Common myeloid progenitor, CD34-positive (primary cell): ENCODE results near the gene IP6K3.

Experiments
- CTCF ChIA-PET: fragments of 350-600 bp; sonication (Branson Sonifier 250); formaldehyde crosslinking; loops from one replicate; lab custom pipeline; 2021; ENCODE audit warnings: antibody characterized with exemption; lab: Charles Lee
- POLR2A ChIA-PET: fragments of 350-600 bp; sonication (Branson Sonifier 250); formaldehyde crosslinking; loops from one replicate; lab custom pipeline; 2021; ENCODE audit warnings: antibody characterized with exemption; lab: Charles Lee
- DNase-seq, 3 donors: peaks; one replicate each; pipeline versions ENCODE4 v3.0.0 to v3.0.0-alpha.2; 2013
- H3K27ac ChIP-seq, 2 experiments: 1 replicate in 1 of 2; 2 replicates in 1 of 2; pipeline ENCODE4 v1.7.0; 2013; ENCODE audit warnings: inconsistent platforms in 2 of 2, low read length in 2 of 2, mild to moderate bottlenecking in 2 of 2, low read depth in 1 of 2, moderate library complexity in 1 of 2; ENCODE audit not compliant: severe bottlenecking in 2 of 2, insufficient read depth in 1 of 2, poor library complexity in 1 of 2
- H3K27me3 ChIP-seq, 5 experiments: replicated peaks in 2 of 5; 1 replicate in 3 of 5; 2 replicates in 2 of 5; pipeline versions ENCODE4 v1.6.1 to v1.7.0; 2013; ENCODE audit warnings: low read length in 4 of 5, mild to moderate bottlenecking in 2 of 5, moderate library complexity in 2 of 5, inconsistent platforms in 1 of 5; ENCODE audit not compliant: insufficient read depth in 5 of 5, control insufficient read depth in 4 of 5
- H3K36me3 ChIP-seq, 4 experiments: 1 replicate in 2 of 4; 2 replicates in 2 of 4; pipeline versions ENCODE4 v1.6.1 to v1.7.0; 2013; ENCODE audit warnings: low read length in 3 of 4, control low read depth in 1 of 4, mild to moderate bottlenecking in 1 of 4; ENCODE audit not compliant: control insufficient read depth in 4 of 4, insufficient read depth in 4 of 4
- H3K4me1 ChIP-seq, 4 experiments: 1 replicate in 3 of 4; 2 replicates in 1 of 4; pipeline versions ENCODE4 v1.6.1 to v1.7.1; 2013; ENCODE audit warnings: low read length in 3 of 4, mild to moderate bottlenecking in 3 of 4, control low read depth in 1 of 4, inconsistent platforms in 1 of 4, moderate library complexity in 1 of 4; ENCODE audit not compliant: control insufficient read depth in 4 of 4, insufficient read depth in 4 of 4; ENCODE audit errors: control extremely low read depth in 1 of 4
- H3K4me3 ChIP-seq, 7 experiments: 1 replicate in 4 of 7; 2 replicates in 3 of 7; pipeline versions ENCODE4 v1.5.1 to v1.7.0; 2013; ENCODE audit warnings: mild to moderate bottlenecking in 7 of 7, low read length in 6 of 7, moderate library complexity in 6 of 7, inconsistent platforms in 2 of 7, low read depth in 2 of 7, control low read depth in 1 of 7; ENCODE audit not compliant: insufficient read depth in 4 of 7, control insufficient read depth in 1 of 7; ENCODE audit errors: extremely low read depth in 1 of 7
- H3K9me3 ChIP-seq, 5 experiments: 1 replicate in 4 of 5; 2 replicates in 1 of 5; pipeline versions ENCODE4 v1.6.1 to v1.7.1; 2013; ENCODE audit warnings: low read length in 4 of 5, mild to moderate bottlenecking in 2 of 5, inconsistent platforms in 1 of 5, low read depth in 1 of 5, moderate library complexity in 1 of 5; ENCODE audit not compliant: control insufficient read depth in 4 of 5, insufficient read depth in 2 of 5; ENCODE audit errors: control extremely low read depth in 1 of 5
- WGBS: methylation state at CpG from one replicate; pipeline ENCODE4 v1.1.5; 2013; ENCODE audit not compliant: insufficient coverage; 5-methylcytosine and 5-hydroxymethylcytosine counted together

IP6K3 gene

DNA sequence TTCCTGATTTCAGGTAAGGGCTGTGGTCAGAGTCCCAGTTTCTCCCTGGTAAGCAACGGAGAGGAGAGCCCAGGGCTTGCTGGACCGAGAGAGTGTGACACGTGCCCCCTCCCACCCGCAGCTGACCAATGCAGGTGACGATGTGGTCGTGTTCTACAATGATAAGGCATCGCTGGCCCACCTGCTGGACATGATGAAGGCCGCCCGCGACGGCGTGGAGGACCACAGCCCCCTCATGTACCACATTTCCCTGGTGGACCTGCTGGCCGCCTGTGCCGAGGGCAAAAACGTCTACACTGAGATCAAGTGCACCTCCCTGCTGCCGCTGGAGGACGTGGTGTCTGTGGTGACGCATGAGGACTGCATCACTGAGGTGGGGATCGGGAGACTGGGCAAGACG lies 66.9 kb downstream of the IP6K3 start:
- 95% methylated on average over 19 of the region's 20 CpGs for WGBS
- ChIA-PET CTCF (no interaction called here), POLR2A (no interaction called here)
- Histone ChIP-seq H3K27ac (no peak overlapping the region), H3K9me3 (no peaks in the 10 kb centered on the region), H3K4me1 (peaks cover 0 to 8% (median 4%) of the 10 kb centered on the region in 4 experiments), H3K4me3 (no peak overlapping the region), H3K36me3 (peaks cover 0 to 23% (median 5%) of the 10 kb centered on the region in 4 experiments), H3K27me3 (no peaks in the 10 kb centered on the region)
- no peak for DNase-seq

DNA sequence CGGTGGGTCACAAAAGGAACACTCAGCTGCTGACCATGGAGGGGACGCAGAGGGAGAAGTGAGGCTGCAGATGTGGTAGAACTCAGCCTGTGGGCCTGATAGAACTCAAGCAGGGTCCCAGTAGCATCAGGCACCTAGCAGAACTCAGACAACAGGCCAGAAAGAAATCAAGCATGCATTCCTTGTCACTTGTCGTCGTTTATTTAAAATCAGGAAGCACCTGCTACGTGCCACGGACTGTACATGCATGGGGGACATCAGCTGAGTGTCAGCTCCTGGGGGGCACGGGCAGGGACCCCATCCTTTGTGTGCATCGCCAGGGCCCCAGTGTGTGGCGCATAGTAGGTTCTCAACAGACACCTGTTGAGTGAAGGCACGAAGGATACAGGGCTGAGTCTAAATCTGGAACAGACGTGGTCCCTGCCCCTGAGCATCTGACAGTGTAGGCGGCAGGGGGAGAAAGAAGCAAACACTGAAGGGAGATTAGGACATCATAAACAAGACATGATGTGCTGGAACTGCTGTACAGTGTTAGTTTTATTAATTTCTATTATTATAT lies 67.7 kb downstream of the IP6K3 start:
- POLR2A ChIA-PET, result no interaction called here
- Histone ChIP-seq H3K36me3 (peaks cover 0 to 18% (median 5%) of the 10 kb centered on the region in 4 experiments), H3K27me3 (no peaks in the 10 kb centered on the region), H3K4me3 (no peak overlapping the region), H3K4me1 (peaks cover 0 to 8% (median 4%) of the 10 kb centered on the region in 4 experiments), H3K9me3 (no peaks in the 10 kb centered on the region), H3K27ac (no peak overlapping the region)
- 75% methylated on average over 9 of the region's 12 CpGs for WGBS
- CTCF ChIA-PET, result interaction anchor here (1.6 kb wide), 1 partner anchor 21 kb away, joined by 4 read pairs; no protein-coding TSS in a partner anchor
- DNase-seq, result no peak

DNA sequence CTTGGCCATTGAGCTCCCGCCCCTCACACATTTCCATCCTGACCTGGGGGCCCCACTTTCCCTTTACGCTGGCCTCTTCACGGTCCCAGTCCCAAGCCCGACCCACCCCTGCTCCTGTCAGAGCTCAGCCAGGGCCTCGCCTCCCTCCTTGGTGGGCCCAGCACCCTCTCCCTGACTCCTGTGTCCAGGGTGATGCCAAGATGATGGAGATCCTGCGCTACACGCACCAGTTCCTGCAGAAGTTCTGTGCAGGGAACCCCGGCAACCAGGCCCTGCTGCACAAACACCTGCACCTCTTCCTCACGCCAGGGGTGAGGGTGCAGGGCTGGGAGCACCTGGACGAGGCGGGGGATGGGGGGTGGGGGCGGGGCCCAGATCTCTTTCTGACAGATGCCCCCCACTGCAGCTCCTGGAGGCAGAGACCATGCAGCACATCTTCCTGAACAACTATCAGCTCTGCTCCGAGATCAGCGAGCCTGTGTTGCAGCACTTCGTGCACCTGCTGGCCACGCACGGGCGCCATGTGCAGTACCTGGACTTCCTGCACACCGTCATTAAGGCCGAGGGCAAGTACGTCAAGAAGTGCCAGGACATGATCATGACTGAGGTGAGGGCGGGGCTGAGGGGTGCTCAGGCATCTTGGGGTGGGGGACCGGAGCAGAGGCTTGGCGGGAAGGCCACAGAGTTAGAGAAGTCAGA lies 68.3 kb downstream of the IP6K3 start:
- Histone ChIP-seq H3K4me1 (peaks cover 0 to 4% (median under 1%) of the 10 kb centered on the region in 4 experiments), H3K36me3 (peaks cover 0 to 18% (median 5%) of the 10 kb centered on the region in 4 experiments), H3K9me3 (no peaks in the 10 kb centered on the region), H3K27ac (no peak overlapping the region), H3K27me3 (no peaks in the 10 kb centered on the region), H3K4me3 (no peak overlapping the region)
- ChIA-PET POLR2A (no interaction called here), CTCF (interaction anchor here (1.6 kb wide), 1 partner anchor 22 kb away, joined by 4 read pairs; no protein-coding TSS in a partner anchor)
- DNase-seq, result no peak
- WGBS, result 92% methylated on average over 19 of the region's 24 CpGs

DNA sequence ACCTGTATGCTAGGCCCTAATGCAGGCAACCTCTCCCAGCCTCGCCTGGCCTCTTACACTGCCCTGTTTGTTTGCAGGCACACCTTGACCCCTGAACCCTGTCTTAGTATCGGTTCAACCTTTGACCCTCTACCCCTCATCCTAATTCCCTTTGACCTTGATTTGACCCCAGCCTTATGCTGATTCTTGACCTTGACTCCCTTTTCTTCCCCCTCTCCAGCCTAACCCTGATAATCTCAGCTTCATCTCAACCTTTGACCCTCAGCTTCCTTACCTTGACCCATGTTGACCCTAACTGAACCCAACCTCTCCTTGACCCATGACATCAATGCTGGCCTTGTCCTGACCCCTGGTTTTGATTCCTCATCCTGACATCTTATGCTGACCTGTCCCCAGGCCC lies 69.0 kb downstream of the IP6K3 start:
- Histone ChIP-seq H3K36me3 (peaks cover 0 to 18% (median 5%) of the 10 kb centered on the region in 4 experiments), H3K4me1 (no peaks in the 10 kb centered on the region), H3K27ac (no peak overlapping the region), H3K9me3 (no peaks in the 10 kb centered on the region), H3K27me3 (no peaks in the 10 kb centered on the region), H3K4me3 (no peak overlapping the region)
- WGBS, result 97% methylated on average over 2 of the region's 2 CpGs
- CTCF ChIA-PET, result interaction anchor here (1.6 kb wide), 1 partner anchor 23 kb away, joined by 4 read pairs; no protein-coding TSS in a partner anchor
- no peak for DNase-seq
- POLR2A ChIA-PET, result no interaction called here

DNA sequence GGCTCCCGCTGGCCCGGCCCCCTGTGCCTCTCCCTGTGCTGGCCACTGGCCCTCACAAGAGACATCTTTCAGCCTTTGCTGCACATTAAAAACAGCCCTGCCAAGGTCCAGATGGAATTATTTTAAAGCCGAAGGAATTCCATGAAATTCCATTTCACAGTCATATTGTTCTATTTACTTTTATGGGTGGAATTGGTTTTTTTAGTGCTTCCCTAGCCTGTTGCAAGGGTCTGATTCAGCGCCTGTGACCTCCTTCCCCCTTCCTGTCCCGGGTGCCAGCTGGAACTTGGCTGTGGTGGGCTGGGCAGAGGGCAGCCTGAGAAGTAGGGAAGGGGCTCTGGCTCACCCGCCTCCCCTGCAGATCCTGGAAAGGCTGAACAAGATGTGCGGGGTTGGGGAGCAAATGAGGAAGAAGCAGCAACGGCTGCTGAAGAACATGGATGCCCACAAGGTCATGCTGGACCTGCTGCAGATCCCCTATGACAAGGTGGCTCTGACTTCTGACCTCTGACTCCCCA lies 69.5 kb downstream of the IP6K3 start:
- Histone ChIP-seq H3K27ac (no peak overlapping the region), H3K36me3 (peaks cover 0 to 18% (median 4%) of the 10 kb centered on the region in 4 experiments), H3K9me3 (no peaks in the 10 kb centered on the region), H3K27me3 (no peaks in the 10 kb centered on the region), H3K4me3 (no peak overlapping the region), H3K4me1 (no peaks in the 10 kb centered on the region)
- ChIA-PET POLR2A (no interaction called here), CTCF (no interaction called here)
- DNase-seq, result no peak
- whole genome bisulfite sequencing, result 92% methylated on average over 6 of the region's 8 CpGs

DNA sequence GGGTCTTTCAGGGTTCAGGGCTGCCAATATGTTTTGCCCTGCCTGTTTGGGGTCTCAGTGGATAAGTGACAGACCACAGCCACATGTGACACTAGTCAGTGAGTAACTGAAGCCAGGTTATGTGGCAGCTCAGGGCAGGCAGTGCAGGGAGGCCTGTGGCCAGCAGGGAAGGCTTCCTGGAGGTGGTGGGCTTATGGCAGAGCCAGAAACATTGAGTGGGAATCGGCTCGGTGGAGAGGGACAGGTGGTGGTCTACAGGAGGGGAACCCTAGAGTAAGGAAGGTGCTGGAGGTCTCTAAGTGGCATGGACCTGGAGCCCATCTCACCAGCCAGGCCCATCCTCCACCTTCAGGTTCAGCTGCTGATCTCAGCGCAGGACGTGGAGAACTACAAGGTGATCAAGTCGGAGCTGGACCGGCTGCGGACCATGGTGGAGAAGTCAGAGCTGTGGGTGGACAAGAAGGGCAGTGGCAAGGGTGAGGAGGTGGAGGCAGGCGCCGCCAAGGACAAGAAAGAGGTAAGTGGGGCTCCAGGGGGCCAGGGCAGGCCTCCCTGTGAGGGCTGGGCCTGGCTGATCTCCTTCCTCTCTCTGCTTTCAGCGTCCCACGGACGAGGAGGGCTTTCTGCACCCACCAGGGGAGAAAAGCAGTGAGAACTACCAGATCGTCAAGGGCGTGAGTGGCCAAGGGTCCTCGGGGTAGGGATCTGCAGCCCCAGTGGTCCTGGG lies 70.1 kb downstream of the IP6K3 start:
- no peak for DNase-seq
- peaks cover 0 to 18% (median 3%) of the 10 kb centered on the region in 4 experiments for H3K36me3 ChIP-seq
- H3K9me3 ChIP-seq, result no peaks in the 10 kb centered on the region
- no peak overlapping the region for H3K4me3 ChIP-seq
- H3K4me1 ChIP-seq, result no peaks in the 10 kb centered on the region
- ChIA-PET CTCF (no interaction called here), POLR2A (no interaction called here)
- no peaks in the 10 kb centered on the region for H3K27me3 ChIP-seq
- 96% methylated on average over 15 of the region's 15 CpGs for WGBS
- no peak overlapping the region for H3K27ac ChIP-seq
